CD4-positive, alpha-beta T cell treated with Interleukin-10 for 1 hour (primary cell): ENCODE results near the gene MAPK1.
A peak's percentile ranks its signal among the peaks of the same experiment; 100 is the strongest.
"Not testable (repeated sequence)": the region's sequence is repeated elsewhere in the genome, so short reads cannot be mapped to it uniquely, and the experiment has no call there.

ENCODE experiments used
- DNase-seq: peaks from one replicate; pipeline ENCODE4 v3.0.0-alpha.2; 2020

MAPK1 gene

GRCh38 chr22:21867528-21868266 lies at the start of gene MAPK1:
Gene MAPK1 (minus strand): TSS chr22:21867645. CDS start chr22:21867440, 205 bp downstream.
- peak; percentile 94 for DNase-seq

GRCh38 chr22:21916309-21916918 lies 49.0 kb upstream of the MAPK1 start:
- DNase-seq = no peak

GRCh38 chr22:21915624-21916308 lies 48.3 kb upstream of the MAPK1 start:
- no peak for DNase-seq

- not testable (repeated sequence) for DNase-seq
Observed at GRCh38 chr22:21914033-21914642, 46.7 kb upstream of the MAPK1 start.

- not testable (repeated sequence) for DNase-seq
Observed at GRCh38 chr22:21910367-21910766, 42.9 kb upstream of the MAPK1 start.

GRCh38 chr22:21909871-21910270 lies 42.4 kb upstream of the MAPK1 start:
- DNase-seq = no peak

GRCh38 chr22:21907638-21908522 lies 40.4 kb upstream of the MAPK1 start:
- DNase-seq = no peak

GRCh38 chr22:21905234-21905633 lies 37.8 kb upstream of the MAPK1 start:
- not testable (repeated sequence) for DNase-seq

GRCh38 chr22:21904250-21904789 lies 36.9 kb upstream of the MAPK1 start:
- DNase-seq = no peak

- DNase-seq = no peak
Observed at GRCh38 chr22:21903283-21903682, 35.8 kb upstream of the MAPK1 start.

GRCh38 chr22:21902296-21903087 lies 35.0 kb upstream of the MAPK1 start:
- DNase-seq = no peak

GRCh38 chr22:21898354-21898896 lies 31.0 kb upstream of the MAPK1 start:
- DNase-seq = no peak

- no peak for DNase-seq
Observed at GRCh38 chr22:21896951-21897513, 29.6 kb upstream of the MAPK1 start.

GRCh38 chr22:21896275-21896674 lies 28.8 kb upstream of the MAPK1 start:
- DNase-seq = not testable (repeated sequence)

- DNase-seq = no peak
Observed at GRCh38 chr22:21894799-21895198, 27.4 kb upstream of the MAPK1 start.

GRCh38 chr22:21889251-21889990 lies 22.0 kb upstream of the MAPK1 start:
- no peak for DNase-seq

- DNase-seq = no peak
Observed at GRCh38 chr22:21887841-21888240, 20.4 kb upstream of the MAPK1 start.

GRCh38 chr22:21883930-21884329 lies 16.5 kb upstream of the MAPK1 start:
- DNase-seq = not testable (repeated sequence)

GRCh38 chr22:21882754-21883333 lies 15.4 kb upstream of the MAPK1 start:
- not testable (repeated sequence) for DNase-seq
